Measurements from ENCODE around the gene PAGE2B.
"Not testable (repeated sequence)": the region's sequence is repeated elsewhere in the genome, so short reads cannot be mapped to it uniquely, and the experiment has no call there.

PAGE2B gene

DNA sequence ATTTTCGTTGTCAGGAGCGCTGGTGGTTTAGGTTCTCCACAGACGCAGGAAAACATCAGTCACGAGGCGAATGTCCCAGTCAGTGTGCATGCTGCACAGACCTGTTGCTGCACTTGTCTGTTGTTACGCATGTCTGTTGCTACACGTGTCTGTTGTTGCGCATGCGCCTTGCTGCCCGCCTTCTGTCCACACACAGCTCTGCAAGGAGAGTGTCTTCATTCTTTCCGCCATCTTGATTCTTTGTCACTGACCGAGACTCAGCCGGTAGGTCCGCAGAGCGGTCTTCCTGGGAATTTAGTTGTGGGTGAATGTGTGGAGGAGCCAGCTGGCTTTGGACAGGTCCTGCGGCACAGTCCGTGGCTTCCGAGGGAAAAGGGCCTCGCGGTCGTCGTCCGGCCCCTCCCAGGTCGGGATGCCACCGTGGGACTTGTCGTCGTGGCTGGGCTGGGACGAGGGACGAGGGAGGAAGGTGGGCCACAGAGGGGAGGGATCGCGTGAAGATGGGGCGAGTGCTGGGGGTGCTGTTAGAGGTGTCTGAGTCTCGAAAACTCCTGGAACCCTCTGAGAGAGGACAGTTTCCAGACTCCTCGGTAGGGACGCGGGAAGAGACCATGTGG is at the start of gene PAGE2B:
Gene PAGE2B (plus strand): TSS at position 180 of the 617 bp plus-strand sequence. CDS start 1,012 bp downstream, outside the sequence.
- in situ Hi-C loops (cut with HindIII; ENCODE audit: low sequenced_read_pairs) = no loop called here

- in situ Hi-C loops (cut with HindIII; ENCODE audit: low sequenced_read_pairs) = no loop called here
These were observed 48.7 kb upstream of the PAGE2B start for GRCh38 chrX:55026143-55026542.

GRCh38 chrX:55026840-55027239 is 48.0 kb upstream of the PAGE2B start:
- in situ Hi-C loops (cut with HindIII; ENCODE audit: low sequenced_read_pairs) = no loop called here

DNA sequence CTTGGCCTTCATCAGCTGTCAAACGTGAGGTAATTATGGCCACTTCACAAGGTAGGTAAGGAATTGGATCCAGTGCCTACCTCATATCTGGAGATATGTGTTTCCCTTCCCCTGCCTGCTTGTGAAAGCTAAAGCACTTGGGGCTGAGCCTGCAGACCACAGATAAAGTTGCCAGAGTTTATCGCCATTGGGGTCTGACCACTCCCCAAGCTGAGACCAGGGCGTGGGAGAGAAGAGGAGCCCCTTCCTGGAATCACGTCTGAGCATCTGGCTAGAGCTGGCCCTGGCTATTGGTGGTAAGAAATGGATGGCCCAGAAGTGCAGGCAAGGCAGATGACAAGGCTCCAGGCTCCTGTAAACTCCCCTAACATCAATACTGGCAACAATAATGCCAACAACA is 46.8 kb upstream of the PAGE2B start:
- in situ Hi-C loops (cut with HindIII; ENCODE audit: low sequenced_read_pairs) = no loop called here

- in situ Hi-C loops (cut with HindIII; ENCODE audit: low sequenced_read_pairs) = no loop called here
These were observed 46.2 kb upstream of the PAGE2B start for GRCh38 chrX:55028611-55029010.

- in situ Hi-C loops (cut with HindIII; ENCODE audit: low sequenced_read_pairs) = no loop called here
These were observed 45.5 kb upstream of the PAGE2B start for GRCh38 chrX:55029291-55029690.

DNA sequence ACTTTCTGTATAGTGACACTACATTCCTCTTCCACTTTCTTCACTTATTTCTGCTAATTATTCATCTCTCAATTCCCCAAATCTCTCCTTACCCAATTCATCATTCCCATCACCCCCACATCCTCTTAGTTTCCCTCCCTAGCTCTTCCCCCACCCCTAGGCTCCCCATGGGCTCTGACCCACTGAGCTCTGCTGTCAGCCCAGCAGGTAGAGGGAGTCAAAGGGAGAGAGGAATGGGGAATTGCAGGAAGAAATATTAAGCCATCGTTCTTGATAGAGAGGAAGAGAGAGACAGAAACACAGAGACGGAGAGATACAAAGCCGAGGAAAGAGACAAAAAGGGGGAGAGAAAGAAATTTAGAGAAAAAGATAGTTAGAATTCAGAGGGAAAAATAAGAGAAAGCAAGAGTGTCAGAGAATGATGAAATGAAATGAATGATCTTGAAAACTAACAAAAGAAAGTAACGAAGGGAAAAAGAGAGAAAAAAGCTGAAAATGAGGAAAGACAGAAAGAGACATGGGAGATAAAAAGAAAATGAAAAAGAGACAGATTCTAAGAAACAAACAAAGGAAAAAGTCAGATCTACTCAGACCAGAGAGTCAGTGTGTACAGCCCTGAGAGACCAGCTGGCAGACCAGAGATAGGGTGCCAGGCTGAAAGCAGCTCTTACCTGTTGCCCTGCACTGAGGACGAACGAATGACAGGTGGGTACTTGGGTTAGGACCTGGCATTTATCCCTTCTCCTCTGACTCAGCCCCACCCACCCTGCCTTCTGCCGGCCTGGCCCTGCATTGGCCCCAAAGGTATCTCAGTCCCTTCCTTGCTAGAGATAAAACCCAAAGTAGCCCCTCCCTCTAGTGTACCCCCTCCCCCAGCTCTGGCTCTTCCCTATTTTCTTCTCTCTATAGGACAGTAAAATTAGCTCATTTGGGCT is 44.3 kb upstream of the PAGE2B start, which contains the start of gene ALAS2:
Gene ALAS2 (minus strand): TSS at position 707 of the 935 bp plus-strand sequence. CDS start 4,977 bp downstream, outside the sequence.
- in situ Hi-C loops (cut with HindIII; ENCODE audit: low sequenced_read_pairs) = no loop called here

GRCh38 chrX:55033429-55033828 is 41.4 kb upstream of the PAGE2B start:
- in situ Hi-C loops (cut with HindIII; ENCODE audit: low sequenced_read_pairs) = no loop called here

GRCh38 chrX:55039471-55039870 is 35.4 kb upstream of the PAGE2B start:
- in situ Hi-C loops (cut with HindIII; ENCODE audit: low sequenced_read_pairs) = no loop called here

DNA sequence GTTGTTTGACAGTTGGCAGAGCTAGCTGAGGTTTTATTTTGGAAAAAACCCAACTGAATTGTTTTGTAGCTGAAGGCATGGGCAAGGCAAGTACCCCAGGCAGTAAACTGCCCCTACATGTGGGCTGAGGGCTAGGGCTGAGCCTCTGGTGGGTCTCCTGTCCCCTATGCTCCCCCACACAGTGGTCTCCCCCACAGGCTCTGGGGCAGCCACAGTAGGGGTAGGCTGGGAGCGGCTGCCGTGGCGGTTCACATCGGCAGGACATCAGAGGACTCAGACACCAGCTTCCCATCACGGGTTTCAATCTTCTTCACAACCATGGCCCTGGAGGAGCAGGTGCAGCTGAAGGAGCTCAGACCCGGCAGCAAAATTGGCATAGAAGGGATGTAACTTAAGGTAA is 33.3 kb upstream of the PAGE2B start:
- in situ Hi-C loops (cut with HindIII; ENCODE audit: low sequenced_read_pairs) = no loop called here

DNA sequence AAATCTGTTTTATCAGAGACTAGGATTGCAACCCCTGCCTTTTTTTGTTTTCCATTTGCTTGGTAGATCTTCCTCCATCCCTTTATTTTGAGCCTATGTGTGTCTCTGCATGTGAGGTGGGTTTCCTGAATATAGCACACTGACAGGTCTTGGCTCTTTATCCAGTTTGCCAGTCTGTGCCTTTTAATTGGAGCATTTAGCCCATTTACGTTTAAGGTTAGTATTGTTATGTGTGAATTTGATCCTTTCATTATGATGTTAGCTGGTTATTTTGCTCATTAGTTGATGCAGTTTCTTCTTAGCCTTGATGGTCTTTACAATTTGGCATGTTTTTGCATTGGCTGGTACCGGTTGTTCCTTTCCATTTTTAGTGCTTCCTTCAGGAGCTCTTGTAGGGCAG is 24.2 kb upstream of the PAGE2B start:
- in situ Hi-C loops (cut with HindIII; ENCODE audit: low sequenced_read_pairs) = not testable (repeated sequence)

DNA sequence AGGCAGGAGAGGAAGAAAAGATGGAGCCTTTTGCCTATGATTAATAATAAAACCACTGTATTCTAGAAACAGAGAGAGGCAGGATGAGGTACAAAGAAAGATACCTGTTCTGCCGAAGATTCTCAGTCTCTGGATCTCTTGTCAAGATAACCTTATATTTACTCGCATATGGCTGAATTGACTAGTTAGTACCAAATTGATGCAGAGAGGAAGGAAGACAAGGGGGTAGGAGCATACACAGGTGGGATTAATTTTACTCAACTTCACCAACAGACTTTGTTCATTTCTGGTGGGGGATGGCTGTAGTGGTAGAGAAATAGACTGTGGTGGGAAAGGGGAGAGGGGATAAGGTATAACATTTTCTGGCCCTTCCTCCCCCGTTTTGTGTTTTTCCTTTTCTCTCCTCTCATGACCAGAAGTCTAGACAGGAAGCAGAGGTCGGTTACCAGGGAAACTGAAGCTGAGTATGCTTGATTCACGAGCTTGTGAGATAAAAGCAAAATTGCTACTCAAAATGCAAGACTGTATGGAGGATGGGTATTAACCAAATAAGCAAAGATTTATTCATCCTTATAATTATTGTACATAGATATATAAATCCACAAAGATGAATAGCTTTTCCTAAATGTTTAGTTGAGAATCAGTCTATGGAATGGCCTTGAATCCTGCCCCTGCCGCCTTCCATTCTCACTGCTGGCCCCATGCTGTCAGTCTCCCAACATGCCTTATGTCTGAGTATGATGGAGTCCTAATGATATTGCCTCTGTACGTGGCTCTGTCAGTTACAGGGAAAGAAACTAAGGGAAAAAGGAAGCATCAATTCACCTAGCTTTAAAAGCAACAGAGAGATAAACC is 17.8 kb upstream of the PAGE2B start:
- in situ Hi-C loops (cut with HindIII; ENCODE audit: low sequenced_read_pairs) = no loop called here

GRCh38 chrX:55057675-55058249 is 17.1 kb upstream of the PAGE2B start:
- in situ Hi-C loops (cut with HindIII; ENCODE audit: low sequenced_read_pairs) = no loop called here

DNA sequence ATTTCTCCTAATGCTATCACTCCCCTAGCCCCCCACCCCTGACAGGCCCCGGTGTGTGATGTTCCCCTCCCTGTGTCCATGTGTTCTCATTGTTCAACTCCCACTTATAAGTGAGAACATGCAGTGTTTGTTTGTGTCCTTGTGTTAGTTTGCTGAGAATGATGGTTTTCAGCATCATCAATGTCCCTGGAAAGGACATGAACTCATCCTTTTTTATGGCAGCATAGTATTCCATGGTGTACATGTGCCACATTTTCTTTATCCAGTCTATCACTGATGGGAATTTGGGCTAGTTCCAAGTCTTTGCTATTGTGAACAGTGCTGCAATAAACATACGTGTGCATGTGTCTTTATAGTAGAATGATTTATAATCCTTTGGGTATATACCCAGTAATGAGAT is 7.7 kb upstream of the PAGE2B start:
- in situ Hi-C loops (cut with HindIII; ENCODE audit: low sequenced_read_pairs) = not testable (repeated sequence)

DNA sequence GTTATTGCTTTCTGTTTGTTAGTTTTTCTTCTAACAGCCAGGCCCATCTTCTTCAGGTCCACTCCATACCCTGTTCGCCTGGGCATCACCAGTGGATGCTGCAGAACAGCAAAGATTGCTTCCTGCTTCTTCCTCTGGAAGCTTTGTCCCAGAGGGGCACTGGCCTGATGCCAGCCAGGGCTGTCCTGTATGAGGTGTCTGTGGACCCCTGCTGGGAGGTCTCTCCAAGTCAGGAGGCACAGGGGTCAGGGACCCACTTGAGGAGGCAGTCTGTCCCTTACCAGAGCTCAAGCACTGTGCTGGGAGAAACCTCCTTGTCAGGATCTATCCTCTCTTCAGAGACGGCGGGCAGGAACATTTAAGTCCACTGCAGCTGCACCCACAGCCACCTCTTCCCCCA is 2.5 kb upstream of the PAGE2B start:
- in situ Hi-C loops (cut with HindIII; ENCODE audit: low sequenced_read_pairs) = no loop called here

DNA sequence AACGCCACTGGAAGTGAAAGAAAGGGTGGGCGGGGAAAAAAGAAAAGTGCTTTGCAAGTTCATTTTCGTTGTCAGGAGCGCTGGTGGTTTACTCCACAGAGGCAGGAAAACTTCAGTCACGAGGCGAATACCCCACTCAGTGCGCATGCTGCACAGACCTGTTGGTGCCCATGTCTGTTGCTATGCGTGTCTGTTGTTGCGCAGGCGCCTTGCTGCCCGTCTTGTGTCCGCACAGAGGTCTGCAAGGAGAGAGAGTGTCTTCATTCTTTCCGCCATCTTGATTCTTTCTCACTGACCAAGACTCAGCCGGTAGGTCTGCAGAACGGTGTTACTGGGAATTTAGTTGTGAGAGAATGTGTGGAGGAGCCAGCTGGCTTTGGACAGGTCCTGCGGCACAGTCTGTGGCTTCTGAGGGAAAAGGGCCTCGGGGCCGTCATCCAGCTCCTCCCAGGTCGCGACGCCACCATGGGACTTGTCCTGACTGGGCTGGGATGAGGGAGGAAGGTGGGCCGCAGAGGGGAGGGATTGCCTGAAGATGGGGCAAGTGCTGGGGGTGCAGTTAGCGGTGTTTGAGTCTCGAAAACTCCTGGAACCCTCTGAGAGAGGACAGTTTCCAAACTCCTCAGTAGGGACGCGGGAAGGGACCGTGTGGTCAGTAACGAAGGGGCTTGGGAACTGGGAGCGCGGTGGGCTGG is 14.1 kb downstream of the PAGE2B start, which contains the start of gene PAGE2:
Gene PAGE2 (plus strand): TSS at position 224 of the 695 bp plus-strand sequence. CDS start 1,003 bp downstream, outside the sequence.
- in situ Hi-C loops (cut with HindIII; ENCODE audit: low sequenced_read_pairs) = no loop called here

- in situ Hi-C loops (cut with HindIII; ENCODE audit: low sequenced_read_pairs) = no loop called here
These were observed 23.9 kb downstream of the PAGE2B start for GRCh38 chrX:55098691-55099090.

DNA sequence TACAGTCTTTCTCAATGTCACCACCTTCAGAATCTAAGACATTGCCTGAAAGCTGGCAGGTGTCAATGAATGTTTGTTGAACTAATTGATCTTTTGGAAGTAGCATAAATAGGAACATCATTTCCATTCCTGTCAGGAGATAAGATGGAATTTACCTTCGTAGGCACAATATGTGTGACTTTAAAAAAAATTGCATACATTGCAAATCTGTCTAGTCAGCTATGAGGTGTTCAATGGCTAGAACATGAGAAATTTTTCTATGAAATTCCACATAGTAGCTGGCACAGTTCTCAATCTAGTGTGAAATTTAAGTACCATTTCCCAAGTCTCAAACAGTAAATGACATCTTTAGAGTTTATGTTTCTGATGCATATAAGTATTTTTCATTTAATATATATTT is 24.3 kb downstream of the PAGE2B start:
- in situ Hi-C loops (cut with HindIII; ENCODE audit: low sequenced_read_pairs) = no loop called here

GRCh38 chrX:55102754-55103153 is 27.9 kb downstream of the PAGE2B start:
- in situ Hi-C loops (cut with HindIII; ENCODE audit: low sequenced_read_pairs) = no loop called here

GRCh38 chrX:55107262-55107661 is 32.4 kb downstream of the PAGE2B start:
- in situ Hi-C loops (cut with HindIII; ENCODE audit: low sequenced_read_pairs) = no loop called here
